ENCODE results near the gene MSTN.

- TF ChIP-seq, protein P1, sequence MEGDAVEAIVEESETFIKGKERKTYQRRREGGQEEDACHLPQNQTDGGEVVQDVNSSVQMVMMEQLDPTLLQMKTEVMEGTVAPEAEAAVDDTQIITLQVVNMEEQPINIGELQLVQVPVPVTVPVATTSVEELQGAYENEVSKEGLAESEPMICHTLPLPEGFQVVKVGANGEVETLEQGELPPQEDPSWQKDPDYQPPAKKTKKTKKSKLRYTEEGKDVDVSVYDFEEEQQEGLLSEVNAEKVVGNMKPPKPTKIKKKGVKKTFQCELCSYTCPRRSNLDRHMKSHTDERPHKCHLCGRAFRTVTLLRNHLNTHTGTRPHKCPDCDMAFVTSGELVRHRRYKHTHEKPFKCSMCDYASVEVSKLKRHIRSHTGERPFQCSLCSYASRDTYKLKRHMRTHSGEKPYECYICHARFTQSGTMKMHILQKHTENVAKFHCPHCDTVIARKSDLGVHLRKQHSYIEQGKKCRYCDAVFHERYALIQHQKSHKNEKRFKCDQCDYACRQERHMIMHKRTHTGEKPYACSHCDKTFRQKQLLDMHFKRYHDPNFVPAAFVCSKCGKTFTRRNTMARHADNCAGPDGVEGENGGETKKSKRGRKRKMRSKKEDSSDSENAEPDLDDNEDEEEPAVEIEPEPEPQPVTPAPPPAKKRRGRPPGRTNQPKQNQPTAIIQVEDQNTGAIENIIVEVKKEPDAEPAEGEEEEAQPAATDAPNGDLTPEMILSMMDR (IDR thresholded peaks at IDR 0.05) = no peak
- no peak for TF ChIP-seq POLR2A (IDR thresholded peaks at IDR 0.05)
These were observed 44.7 kb downstream of the MSTN start for GRCh38 chr2:190017837-190018236.
